ENCODE measurements around the gene DUS1L.
A peak's percentile ranks its signal among the peaks of the same experiment; 100 is the strongest.

DUS1L gene

DNA sequence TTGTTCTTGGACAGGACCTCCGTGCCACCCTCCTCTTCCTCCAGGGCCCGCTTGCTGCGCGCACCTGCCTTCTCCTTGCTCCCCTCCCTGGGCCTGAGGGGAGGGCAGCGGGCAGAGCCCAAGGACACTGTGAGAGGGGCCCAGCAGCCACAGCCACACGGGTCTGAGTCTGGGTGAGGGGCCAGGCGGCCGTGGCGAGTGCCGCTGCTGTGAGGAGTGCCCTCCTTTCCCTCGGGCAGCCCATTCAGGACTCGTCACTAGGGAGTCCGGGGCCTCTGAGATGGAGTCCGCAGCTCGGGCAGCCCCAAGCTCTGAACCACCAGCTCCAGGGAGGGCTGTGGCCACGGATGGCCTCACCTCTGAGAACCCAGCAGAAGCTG is 5.6 kb downstream of the DUS1L start:
- intact Hi-C loops (cut with DNase I), result no loop called here
- no peak for DNase-seq

DNA sequence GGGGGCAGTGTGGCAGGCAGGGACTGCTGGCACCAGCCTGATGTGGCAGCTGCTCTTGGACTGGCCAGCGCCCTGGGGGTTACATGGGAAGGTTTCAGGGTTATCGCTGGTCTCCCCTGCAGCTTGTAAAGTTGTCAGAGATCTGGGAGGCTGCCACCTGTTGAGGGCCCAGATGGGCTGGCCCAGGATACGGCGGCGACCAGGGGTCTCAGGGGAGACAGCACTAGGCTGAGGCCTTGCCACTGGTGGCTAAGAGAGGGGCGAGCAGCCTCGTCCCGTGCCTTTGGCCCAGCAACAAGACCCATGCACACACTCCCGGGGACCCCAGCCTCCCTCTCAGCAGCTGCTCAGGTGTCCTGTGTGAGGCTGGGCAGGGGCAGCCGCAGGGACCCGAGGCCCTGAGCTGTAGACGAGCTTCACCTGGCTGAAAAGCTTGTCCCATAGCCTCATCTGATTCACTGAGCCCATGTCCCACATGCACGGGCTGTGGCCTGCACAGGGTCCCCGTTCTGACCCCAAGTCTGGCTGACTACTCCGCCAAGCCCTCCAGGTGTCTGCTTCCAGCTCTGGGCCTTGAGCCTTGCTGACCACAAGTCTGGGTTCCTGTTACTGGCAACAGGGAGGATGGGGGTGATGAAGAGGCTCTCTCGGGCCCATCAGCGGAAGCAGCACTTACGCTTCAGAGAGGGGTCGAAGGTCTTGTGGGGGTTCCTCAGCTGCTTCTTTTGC is 6.2 kb downstream of the DUS1L start:
- intact Hi-C loops (cut with DNase I), result loop anchor here (5.0 kb wide), 1 partner anchor 38 kb away; the partner anchor contains the start of gene FASN

DNA sequence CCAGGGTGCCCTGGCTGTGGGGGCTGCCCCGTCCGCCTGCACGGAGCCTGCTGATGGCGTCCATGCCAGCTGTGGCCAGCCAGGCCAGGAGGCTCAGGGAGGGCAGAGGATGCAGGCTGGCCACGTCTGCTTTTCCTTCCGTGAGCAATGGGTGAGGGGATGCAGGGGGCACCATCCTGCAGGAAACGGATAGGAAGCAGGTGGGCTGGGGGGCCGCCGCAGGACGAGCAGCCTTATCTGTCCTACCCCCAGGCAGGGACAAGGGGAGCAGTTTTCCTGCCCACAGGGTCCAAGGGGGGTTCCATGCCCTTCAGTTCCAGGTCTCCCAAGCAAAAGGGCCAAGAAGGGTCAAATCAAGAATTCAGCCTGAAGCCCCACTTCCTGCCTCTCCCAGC is 6.8 kb downstream of the DUS1L start:
- intact Hi-C loops (cut with DNase I), result loop anchor here (5.0 kb wide), 1 partner anchor 38 kb away; the partner anchor contains the start of gene FASN
- DNase-seq, result no peak

More for the DNA sequence above, 6.2 kb downstream of the DUS1L start:
- no peak for DNase-seq

DNA sequence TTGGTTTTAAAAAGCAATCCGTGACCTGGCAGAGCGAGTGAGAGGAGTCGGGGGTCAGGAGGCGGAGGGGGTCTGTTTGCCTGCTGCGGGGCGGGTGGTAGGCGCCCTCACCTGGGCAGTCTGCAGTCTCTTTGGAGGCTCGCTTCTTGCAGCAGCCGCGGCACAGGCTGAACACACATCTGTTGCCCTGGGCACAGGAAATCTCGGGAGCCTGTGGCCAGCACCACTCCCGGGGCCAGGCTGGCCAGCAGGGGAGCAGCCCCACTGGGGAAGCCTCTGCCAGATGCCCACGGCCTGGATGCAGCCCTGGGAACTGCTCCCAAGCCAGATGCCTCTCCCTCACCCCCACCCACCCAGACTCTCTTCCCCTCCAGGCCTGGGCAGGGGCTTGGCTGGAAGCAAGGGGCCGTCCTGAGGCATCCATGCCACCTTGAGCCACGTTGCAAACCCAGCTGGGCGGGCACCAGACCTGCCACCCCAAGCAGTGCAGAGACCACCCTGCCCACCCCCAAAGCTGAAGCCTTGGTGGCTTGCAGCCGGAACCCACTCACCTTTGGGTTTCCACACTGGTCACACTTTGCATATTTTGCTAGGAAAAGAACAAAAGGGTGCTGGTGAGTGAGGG is 7.3 kb downstream of the DUS1L start:
- intact Hi-C loops (cut with DNase I), result loop anchor here (5.0 kb wide), 1 partner anchor 39 kb away; the partner anchor contains the start of gene FASN
- DNase-seq, result no peak

DNA sequence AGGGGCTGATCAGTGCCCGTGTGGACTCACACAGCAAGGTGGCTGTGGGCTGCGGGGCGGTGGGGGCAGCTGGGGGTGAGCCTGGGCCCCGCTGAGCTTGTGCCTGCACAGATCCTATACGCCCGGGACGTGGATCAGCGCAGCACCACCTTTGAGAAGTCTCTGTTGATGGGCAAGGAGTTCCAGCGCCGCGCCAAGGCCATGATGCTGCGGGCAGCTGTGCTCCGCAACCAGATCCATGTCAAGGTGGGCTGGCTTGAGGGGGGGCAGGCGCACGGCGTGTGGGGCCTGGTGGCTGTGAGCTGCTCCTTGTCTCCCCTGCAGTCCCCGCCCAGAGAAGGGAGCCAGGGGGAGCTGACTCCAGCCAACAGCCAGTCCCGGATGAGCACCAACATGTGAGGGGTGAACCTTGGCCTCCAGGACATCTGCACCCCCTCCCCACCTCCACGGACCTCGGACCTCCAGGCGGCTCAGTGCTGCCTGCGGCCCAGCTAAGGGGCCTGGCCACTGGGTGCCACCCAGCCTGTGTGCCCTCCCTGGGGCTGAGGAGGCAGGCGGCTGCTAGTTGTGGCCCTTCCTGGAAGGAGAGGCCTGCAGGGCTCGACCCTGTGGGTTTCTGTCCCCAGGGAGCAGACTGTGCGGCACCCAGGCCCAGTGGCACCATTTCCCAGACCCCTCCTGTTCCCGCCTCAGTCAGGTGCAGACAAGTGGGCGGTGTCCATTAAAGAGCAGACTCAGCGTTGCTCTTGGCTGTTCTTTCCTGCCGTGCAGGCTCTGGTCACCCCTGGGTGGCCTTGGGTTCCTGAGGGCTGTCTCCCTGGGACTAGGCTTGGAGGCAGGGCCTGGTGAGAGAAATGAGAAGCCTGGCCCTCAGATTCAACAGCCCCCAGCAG is 8.6 kb downstream of the DUS1L start:
- intact Hi-C loops (cut with DNase I), result loop anchor here (5.0 kb wide), 1 partner anchor 40 kb away; the partner anchor contains the start of gene FASN
- peak in 1 of 10 donors; percentile 84 for DNase-seq

DNA sequence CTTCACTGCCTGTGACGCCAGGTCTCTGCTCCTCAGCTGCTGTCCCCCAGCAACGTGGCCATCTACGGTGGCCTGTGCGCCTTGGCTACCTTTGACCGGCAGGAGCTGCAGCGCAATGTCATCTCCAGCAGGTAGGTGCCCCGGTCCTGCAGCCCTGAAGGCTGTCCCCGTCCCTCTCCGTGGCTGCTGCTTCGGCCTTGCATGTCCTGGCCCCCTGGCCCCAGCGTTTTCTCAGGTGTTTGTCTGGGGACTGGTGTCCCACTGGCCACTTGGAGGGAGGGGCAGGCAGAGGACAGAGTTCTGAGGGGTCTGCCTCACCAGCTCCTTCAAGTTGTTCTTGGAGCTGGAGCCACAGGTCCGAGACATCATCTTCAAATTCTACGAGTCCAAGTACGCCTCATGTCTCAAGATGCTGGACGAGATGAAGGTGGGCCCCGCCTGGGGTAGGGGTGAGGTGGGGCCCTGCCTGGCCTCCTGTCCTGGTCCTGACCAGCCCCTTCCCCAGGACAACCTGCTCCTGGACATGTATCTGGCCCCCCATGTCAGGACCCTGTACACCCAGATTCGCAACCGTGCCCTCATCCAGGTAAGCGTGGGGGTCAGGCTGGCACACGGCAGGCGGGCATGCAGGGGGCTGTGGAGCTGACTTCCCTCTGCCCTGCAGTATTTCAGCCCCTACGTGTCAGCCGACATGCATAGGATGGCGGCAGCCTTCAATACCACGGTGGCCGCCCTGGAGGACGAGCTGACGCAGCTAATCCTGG is 9.5 kb downstream of the DUS1L start:
- no peak for DNase-seq
- intact Hi-C loops (cut with DNase I), result loop anchor here (5.0 kb wide), 1 partner anchor 41 kb away; the partner anchor contains the start of gene FASN

DNA sequence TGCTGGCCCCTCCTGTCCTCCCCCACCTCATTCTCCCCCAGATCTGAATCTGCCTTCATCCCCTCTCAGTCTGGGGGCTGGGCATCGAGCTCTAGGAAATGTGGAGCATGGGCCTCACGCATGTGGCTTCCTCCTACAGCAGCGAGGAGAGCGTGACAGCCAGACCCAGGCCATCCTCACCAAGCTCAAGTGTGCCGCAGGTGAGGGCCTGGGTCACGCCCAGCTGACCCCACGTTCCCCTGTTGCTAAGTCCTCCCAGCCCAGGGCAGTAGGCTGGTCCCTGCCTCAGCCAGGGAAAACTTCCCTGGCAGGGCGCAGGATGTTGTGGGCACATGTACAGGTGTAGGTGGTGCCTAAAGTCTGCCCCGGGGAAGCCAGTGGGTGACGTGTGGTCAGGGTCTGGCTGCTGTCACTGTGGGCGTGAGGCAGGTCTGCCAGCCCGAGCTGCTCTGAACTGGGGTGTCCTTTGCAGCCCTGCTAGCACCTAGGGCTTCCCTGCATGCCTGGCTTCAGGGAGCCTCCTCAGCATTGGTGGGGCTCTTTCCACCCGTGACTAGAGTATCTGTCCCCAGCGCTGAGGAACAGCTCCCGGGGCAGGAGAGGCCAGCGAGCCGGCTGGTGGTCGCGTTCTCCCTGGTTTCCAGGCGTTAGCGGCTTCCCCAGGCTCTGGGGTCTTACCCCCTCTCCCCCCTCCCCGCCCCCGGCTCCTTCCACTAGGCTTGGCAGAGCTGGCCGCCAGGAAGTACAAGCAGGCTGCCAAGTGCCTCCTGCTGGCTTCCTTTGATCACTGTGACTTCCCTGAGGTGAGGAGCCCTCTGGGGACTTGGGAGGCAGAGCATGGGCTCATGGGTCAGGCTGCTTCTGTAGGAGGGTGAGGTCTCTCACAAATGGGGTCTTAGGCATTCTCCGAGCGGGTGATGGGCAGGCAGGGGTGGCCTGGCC is 10.3 kb downstream of the DUS1L start:
- DNase-seq, result peak in 1 of 10 donors; percentile 40
- intact Hi-C loops (cut with DNase I), result loop anchor here (5.0 kb wide), 1 partner anchor 42 kb away; the partner anchor contains the start of gene FASN

DNA sequence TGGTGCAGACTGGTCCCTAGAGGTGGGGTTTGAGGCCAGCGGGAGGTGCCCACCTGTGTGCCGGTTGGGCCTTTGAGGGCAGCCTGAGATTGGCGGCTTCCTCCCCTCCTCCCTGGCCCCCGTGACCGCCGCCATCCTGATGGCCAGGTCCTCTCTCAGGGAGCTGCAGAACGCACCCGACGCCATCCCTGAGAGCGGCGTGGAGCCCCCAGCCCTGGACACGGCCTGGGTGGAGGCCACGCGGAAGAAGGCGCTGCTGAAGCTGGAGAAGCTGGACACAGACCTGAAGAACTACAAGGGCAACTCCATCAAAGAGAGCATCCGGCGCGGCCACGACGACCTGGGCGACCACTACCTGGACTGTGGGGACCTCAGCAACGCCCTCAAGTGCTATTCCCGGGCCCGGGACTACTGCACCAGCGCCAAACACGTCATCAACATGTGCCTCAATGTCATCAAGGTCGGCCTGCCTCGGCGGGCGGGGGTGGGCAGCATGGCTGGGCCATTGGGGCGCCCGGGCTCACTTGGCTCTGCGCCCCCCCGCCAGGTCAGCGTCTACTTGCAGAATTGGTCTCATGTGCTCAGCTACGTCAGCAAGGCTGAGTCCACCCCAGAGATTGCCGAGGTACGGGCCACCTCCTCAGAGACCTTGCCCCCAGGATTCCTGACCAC is 11.1 kb downstream of the DUS1L start:
- DNase-seq, result peak in 1 of 10 donors; percentile 80
- intact Hi-C loops (cut with DNase I), result loop anchor here (5.0 kb wide), 1 partner anchor 43 kb away; the partner anchor contains the start of gene FASN

DNA sequence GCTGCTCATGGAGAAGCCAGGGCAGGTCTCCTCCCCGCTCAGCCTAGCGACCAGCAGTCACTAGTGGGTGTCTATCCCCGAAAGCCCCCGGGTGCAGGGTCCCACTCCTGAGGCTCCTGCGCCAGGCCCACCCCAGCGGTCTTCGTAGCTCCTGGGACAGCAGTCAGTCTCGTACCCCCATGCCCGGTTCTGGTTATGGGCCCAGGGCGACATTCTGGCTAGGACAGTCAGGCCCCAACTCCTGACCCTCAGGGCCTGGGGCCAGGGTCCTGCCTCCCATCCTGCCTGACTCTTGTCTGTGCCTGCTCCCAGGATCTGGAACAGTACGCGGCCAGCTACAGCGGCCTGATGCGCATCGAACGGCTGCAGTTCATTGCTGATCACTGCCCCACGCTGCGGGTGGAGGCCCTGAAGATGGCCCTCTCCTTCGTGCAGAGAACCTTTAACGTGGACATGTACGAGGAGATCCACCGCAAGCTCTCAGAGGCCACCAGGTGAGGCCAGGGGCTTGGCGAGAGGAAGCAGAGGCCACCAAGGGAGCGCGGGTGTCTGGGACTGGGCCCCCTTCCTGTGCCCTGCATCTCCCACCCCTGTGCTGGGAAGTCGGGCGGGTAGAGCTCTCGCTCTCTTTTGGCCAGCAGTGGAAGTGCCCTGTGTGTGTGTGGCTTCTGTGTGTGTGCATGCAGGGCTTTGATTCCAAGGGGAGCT is 11.9 kb downstream of the DUS1L start:
- DNase-seq, result peak in 2 of 10 donors; percentile 65 to 83
- intact Hi-C loops (cut with DNase I), result no loop called here

DNA sequence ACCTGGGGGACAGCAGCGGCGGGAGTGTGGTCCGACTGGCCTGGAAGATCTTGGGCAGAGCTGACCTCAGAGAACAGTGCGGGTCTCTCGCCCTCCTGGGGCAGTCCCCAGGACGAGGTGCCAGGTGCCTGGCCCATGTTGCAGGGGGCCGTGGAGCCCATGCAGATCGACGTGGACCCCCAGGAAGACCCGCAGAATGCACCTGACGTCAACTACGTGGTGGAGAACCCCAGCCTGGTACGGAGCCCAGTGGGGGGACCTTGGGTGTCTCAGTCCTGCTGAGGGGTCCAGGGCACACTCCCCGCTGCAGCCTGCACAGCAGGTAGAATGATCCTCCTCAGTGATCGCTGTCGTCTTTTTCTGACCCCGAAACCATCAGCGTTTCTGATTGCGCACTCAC is 12.5 kb downstream of the DUS1L start:
- no peak for DNase-seq
- intact Hi-C loops (cut with DNase I), result no loop called here

DNA sequence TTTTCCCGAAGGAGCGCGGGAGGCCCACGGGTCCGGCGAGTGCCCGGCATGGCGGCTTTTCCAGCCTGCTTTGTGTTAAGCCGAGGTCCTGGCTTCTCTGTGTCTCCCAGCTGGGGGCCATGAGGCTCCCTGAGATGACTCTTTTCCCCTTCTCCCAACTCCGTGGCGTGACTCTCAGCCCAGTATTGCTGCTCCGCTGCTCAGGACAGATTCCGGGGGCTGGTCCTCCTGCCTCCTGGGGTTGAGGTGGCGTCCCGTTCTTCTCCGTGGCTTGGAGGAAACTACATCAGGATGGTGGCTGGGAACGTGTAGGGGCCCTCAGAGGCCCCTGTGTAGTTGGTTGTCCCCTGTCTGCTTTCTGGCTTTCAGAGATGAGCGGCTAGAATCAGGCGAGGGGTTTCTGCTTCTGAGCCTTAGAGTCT is 13.0 kb downstream of the DUS1L start:
- intact Hi-C loops (cut with DNase I), result loop anchor here (1.0 kb wide), 1 partner anchor 13 kb away; the partner anchor contains the start of gene DUS1L
- peak in 1 of 10 donors; percentile 72 for DNase-seq

DNA sequence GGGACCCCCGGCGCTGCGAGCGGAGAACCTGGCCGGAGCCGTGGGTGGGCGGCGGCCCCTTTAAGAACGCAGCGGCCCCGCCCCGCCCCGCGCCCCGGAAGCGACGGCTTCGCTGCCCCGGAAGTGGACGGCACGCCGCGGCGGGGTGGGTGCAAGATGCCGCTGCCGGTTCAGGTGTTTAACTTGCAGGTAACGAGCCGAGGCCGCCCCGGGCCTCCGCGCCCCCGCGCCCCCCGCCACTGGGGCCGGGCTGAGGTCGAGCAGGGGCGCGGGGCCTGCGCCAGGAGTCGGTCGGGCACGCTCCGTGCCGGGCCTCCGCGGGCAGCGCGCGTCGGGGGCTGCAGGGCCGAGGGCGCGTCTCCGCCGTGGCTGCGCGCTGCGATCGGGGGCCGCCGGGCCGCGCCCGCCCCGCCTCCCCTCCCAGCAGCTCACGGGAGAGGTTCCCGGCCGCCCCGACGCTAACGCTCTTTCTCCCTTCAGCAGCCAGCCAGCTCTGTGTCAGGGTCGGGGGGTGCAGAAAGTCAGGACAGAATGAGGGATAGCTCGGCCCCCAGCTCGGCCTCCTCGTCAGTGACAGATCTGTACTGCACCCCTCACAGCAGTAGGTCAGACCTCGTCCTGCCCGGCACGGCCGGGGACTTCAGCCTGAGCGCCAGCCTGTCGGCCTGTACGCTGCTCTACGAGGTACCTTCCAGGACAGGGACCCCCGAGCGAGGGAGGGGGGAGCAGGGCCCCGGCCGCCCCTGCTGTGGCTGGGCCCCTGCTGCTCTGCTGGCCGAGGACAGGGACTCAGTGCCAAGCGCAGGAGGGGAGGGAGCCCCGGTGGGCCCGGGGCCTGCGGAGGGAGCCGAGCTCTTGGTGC is 13.6 kb downstream of the DUS1L start, which contains the start of the genes GPS1 and RFNG:
Gene GPS1 (plus strand): TSS at position 123 of the 862 bp plus-strand sequence. CDS start 34 bp downstream, at position 157.
Gene RFNG (minus strand): TSS at position 36 of the 862 bp plus-strand sequence. CDS start 45 bp downstream, outside the sequence.
- intact Hi-C loops (cut with DNase I), result loop anchor here (1.0 kb wide), 1 partner anchor 13 kb away; the partner anchor contains the start of gene DUS1L
- peak; percentile 74 to 98 (median 84) for DNase-seq

DNA sequence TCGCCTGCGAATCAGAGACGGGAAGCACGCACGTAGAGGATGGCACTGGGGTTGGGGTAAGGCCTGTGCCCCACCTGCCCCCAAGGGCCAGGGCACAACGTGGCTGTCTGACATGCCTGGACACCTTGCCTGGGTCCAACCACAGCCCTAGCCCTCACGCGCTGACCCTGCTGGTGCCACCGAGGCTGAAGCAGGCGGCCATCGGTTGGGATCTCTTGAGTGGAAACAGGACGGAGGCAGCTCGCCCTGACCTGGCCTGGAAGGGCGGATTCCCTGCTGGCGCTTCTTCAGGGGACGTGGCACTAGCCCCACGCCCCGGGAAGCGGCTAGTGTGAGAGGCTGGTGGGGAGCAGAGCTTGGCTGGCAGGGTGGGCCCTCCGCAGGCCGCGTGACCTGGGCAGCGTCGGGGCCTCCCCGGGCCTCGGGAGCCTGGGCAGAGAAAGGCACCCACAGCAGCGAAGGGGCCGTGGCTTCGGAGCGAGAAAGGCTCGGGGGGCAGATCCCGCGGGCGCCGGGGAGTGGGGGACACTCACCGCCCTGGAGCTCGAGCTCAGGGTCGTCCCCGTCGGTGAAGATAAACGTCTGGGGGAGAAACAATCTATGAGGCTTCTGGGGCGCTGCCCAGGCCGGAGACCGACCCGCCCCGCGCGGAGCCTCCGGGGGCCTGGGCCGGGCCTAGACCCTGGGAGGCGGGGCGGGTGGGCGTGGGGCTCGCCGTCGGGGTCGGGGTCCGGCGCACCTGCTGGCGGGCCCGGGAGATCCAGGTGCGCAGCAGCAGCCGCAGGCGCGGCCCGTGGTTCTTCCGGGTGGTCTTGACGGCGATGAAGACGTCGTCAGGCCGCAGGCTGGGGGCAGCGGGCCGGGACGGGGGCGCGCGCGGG is 14.6 kb downstream of the DUS1L start:
- DNase-seq, result peak in 2 of 10 donors; percentile 72 to 84
- intact Hi-C loops (cut with DNase I), result no loop called here

DNA sequence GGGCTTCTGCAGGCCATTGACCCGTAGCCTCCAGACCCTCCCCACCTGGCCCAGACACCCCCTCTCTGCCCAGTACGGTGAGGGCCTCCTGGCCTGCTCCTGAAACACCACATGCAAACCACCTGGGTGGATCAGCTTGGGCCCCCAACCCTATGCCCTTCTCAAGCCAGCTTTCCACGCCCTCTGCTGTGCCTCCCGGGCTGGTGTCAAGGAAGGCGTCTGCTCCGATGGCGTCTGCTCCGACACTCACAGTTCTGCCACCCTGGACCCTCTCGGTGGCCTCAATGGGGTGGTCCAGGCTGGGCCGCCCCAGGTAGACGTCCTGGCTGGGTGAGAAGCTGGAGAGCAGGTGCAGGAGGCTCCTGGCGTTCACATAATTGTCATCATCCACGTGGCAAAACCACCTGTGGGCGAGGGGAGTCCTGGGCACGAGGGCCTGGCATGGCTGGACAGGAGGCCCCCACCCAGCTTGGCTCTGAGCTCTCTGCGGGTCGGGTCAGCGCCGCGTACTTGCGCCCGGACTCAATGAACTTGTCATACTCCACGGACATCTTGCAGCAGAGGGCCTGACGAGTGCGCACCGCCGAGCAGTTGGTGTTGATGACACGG is 15.3 kb downstream of the DUS1L start:
- intact Hi-C loops (cut with DNase I), result no loop called here
- DNase-seq, result peak in 2 of 10 donors; percentile 4 to 65

DNA sequence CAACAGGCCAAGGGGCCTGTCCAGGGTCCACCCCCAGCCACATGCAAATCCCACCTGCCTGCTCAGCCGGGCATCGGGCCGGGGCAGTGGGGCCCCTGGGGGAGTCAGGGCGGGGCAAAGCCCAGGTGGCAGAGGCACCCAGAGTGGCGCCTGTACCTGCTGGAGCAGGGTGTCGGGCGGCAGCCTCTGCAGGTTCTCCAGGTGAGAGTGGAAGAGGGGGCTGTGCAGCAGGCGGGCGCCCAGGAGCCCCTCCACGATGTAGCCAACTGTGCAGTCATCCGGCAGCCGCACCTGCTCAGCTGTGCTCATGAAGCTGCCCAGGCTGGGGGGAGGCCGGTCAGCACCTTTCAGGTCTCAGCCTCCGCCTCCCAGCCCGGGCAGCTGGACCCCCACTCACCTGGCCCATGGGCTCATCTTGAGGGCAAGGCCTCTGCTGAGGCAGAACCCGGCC is 16.1 kb downstream of the DUS1L start:
- DNase-seq, result peak in 2 of 10 donors; percentile 5 to 86
- intact Hi-C loops (cut with DNase I), result no loop called here
